Fibroblast of the conjunctiva (primary cell): ENCODE measurements around the gene ALG12.

Experiments used
- DNase-seq: peaks from one replicate; pipeline ENCODE4 v3.0.0-alpha.2; 2010; ENCODE audit warnings: low read depth

Gene ALG12

DNA sequence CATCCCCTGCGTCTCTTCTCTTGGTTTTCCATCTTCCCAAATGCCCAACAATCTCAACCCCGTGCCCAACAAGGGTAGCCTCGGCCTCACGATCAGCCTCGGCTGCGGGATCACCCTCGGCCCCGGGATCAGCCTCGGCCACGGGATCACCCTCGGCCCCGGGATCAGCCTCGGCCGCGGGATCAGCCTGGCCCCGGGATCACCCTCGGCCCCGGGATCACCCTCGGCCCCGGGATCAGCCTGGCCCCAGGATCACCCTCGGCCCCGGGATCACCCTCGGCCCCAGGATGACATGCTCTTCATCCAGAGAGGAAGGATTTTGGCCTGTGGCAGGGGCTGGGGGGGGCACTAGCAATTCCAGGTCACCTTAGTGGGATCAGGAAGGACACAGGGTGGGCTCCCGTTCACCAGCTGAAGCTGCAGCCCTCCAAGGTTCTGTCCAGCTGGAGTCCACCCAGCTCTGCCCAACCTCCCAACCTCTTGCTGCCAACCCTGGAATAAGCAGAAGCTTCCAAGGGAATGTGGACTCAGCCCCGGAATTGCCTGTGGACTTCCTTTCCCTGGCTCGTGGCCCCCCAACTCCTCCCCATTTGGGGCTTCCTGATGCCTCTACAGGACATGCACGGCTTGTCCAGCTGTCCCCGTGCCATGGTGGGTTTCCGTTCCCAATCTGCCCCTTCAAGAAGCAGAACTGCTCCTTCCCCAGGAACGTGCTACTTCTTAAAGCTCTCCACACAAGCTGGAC lies 6.2 kb downstream of the ALG12 start:
- no peak for DNase-seq

- DNase-seq = no peak
Observed at GRCh38 chr22:49910229-49911155, 7.7 kb downstream of the ALG12 start.

- DNase-seq = no peak
Observed at GRCh38 chr22:49909476-49910205, 8.6 kb downstream of the ALG12 start.

- no peak for DNase-seq
Observed at GRCh38 chr22:49907807-49908206, 10.4 kb downstream of the ALG12 start.

GRCh38 chr22:49906799-49907290 lies 11.4 kb downstream of the ALG12 start:
- no peak for DNase-seq

DNA sequence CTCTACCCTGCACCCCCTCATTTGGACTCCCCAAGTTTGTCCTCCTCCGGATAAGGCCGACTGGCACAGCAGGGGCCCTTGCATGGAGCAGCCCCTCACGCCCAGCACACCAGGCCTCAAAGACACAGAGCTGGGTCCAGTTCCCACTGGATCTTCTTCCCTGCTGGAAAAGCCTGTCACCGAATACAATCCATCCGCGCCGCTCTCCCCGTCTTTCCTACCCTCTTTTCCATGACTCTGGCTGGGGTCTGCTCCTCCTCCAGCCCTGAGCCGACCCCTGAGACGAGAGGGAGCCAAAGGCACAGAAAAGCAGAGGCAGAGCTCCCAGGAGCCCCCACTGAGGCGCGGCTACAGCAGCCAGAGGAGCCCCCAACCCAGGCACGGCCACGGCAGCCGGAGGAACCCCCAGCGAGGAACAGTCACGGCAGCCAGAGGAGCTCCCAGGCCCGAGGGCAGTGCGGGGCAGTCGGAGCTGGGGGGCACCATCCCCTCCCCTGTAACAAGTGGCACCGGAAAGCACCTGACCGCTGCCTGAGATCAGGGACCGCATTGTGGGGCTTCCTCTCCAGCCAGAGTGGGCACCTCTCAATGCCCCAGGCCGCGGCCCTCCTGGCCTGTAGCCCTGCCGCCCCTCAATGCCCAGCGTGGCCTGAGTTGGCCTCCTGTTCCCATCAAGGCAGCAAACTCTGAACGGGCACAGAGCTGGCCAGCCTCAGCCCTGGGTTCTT lies 12.0 kb downstream of the ALG12 start:
- DNase-seq = no peak

GRCh38 chr22:49905465-49905864 lies 12.8 kb downstream of the ALG12 start:
- no peak for DNase-seq

DNA sequence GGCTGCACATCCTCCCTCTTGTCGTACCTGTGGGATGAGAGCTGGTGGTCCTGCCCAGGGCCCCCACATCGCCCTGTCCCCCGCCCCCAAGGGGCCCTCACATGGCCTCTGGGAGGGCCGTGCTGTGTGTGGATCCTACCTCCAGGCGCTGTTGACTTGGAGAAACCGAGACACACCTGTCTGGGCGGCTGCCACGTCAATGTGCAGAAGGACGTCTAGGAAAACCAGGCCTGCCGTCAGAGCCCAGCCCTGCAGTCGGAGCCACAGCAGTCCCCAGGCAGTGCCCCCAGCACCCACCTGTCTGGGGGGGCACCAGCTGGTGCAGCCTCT lies 14.2 kb downstream of the ALG12 start:
- no peak for DNase-seq

DNA sequence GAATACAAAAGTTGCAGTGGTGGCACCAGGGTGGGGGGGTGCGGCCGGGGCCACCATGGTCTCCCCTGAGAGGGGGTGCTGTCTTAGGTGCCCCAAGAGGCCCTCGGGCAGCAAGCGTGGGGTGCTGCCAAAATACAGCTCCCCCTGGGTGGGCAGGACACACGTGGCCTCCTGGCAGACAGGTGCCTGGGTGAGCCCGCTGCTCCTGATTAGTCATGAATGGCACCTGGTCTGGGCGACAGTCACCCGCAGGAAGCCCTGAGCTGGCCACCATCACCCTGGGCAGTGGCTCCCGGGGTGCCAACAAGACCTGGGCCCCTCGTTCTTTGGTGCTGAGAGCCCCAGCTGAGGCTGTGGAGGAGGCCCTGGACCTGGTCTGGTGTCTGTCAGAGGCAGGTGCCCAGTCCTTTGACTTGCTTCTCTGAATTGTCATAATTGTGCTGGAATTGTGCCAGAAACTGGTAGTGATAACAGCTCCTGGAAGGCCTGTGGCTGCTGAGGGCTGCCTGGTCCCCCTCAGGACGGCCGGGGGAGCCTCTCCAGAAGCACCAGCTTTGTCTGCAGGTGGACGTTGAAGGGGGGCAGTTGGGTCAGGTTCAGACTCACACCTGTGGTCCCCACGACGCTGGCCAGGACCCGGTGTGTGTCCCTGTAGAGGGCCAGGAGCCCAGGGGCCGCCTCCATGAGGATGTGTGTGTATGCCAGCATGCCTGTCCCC lies 14.8 kb downstream of the ALG12 start:
- no peak for DNase-seq

DNA sequence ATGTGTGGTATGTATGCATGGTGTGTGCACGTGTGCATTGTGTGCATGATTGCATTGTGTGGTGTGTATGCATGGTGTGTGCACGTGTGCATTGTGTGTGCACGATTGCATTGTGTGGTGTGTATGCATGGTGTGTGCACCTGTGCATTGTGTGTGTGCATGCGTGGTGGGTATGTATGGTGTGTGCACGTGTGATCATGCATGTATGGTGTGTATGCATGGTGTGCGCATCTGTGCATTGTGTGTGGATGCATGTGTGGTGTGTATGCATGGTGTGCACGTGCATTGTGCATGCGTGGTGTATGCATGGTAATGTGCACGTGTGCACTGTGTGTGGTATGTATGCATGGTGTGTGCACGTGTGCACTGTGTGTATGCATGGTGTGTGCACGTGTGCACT lies 16.8 kb downstream of the ALG12 start:
- no peak for DNase-seq

GRCh38 chr22:49900441-49901230 lies 17.6 kb downstream of the ALG12 start:
- DNase-seq = no peak

GRCh38 chr22:49899530-49899929 lies 18.7 kb downstream of the ALG12 start:
- DNase-seq = no peak

DNA sequence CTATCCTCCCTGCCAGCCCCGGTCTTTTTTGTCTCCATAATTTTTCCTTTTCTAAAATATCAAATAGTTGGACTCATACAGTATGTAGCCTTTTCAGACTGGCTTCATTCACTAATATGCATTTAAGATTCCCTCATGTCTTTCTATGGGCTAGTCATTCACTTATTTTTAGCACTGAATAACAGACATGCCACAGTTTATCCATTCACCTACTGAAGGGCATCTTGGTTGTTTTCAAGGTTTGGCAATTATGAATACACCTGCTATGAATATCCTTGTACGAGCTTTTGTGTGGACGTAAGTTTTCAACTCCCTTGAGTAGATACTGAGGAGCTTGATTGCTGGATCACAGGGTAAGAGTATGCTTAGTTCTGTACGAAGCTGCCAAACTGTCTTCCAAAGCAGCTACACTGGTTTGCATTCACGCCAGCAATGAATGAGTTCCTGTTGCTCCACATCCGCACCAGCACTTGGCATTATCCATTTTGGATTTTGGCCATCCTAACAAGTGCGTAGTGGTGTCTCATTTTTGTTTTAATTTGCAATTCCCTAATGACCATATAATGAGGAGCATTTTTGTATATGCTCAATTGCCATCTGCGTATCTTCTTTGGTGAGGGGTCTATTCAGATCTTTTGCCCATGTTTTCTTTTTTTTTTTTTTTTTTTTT lies 21.1 kb downstream of the ALG12 start:
- no peak for DNase-seq

DNA sequence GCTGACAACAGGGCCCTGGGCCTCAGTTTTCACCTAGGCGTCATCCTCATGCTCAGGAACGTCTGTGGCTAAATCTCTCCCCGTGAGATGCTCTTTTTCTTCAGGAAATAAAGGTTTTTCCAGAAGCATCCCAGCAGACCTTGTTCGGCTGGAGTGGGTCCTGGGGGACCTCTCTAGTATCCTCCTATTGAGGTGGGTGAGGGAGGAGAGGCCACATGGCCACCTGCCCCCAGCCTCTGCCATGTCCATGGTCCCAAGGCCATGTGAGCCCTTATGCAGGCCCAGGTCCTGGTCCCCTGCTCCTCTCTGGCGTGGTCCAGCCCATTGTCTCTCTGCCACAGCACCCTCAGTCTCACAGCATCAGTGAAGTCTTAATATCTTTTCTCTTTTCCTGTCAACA lies 22.0 kb downstream of the ALG12 start:
- no peak for DNase-seq

DNA sequence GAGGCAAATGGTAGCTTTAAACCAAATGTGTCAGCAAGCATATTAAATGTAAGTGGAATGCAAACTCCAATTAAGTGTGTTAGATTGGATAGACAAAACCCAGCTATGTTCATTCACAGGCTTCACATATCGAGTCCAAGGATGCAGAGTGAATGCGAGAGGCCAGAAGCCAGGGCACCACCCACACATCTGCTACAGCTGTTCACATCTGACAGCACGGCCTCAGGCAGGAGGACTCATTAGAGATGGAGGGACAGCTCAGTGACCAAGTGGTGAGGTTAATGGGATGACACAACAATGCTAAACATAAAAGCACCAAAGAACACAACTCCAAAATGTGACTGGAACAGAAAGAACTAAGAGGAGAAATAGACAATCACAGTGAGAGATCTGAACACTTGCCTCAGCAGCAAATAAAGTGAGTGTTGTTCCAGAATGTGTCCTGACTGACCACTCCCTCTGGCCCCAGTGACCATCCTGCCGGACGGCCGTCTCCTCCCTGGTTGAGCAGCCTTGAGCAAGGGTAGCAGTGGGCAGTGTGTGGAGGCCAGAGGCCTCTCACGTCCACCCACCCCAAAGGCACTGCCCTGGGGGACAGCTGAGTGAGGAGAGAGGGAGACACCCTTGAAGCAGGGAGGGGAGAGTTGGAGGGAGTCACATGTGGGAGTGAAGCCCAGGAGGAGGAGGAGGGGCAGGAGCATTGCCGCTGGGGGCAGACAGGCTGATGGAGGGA lies 23.8 kb downstream of the ALG12 start:
- no peak for DNase-seq

GRCh38 chr22:49893025-49893424 lies 25.2 kb downstream of the ALG12 start:
- no peak for DNase-seq

DNA sequence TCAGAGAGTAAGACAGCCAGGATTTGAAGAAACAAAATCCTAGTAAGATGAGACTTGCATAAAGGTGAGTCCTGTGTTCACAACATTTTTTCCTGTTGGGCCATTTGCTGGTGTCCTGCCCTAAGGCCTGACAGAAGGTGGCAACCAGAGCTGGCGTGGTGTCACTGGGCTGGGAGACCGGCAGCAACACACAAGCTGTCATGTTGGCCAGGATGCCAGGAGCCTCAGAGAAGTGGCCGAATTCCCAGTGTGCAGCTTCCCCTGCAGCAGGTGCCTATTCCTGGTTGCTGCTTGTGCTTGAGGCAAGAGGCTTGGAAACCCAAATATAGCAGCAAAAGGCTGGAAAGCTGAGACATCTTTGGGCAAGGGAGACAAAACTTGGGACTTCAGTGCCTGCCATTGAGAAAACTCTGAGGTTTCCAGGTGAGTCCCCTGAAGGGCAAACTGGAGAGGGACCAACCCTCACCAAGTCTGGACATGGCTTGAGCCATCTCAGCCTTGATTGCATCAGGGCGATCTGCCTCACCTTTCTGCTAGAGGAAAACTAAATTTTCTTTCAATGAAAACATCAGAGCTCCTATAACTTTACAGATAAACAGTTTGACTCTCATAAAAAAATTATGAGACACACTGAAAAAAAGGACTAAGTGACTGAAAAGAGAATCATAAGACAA lies 25.9 kb downstream of the ALG12 start:
- no peak for DNase-seq

- no peak for DNase-seq
Observed at GRCh38 chr22:49889071-49889470, 29.2 kb downstream of the ALG12 start.

- no peak for DNase-seq
Observed at GRCh38 chr22:49887702-49888101, 30.5 kb downstream of the ALG12 start.
